GM18907 (cell line): ENCODE results near the gene KLF16.

Experiments
- ATAC-seq: cut with Tn5 transposase; IDR thresholded peaks from one replicate; pipeline ENCODE4 v1.9.1; 2021; ENCODE audit warnings: mild to moderate bottlenecking, moderate library complexity; ENCODE audit not compliant: unreplicated experiment

KLF16 gene

GRCh38 chr19:1856698-1857603 lies 6.4 kb downstream of the KLF16 start:
- ATAC-seq, result no peak

- ATAC-seq, result no peak
These were observed 7.1 kb downstream of the KLF16 start for GRCh38 chr19:1856345-1856697.

- peak; percentile 3 for ATAC-seq
These were observed 7.5 kb downstream of the KLF16 start for GRCh38 chr19:1855828-1856255.

GRCh38 chr19:1855040-1855827 lies 8.1 kb downstream of the KLF16 start:
- ATAC-seq, result peak; percentile 54

- ATAC-seq, result no peak
These were observed 8.8 kb downstream of the KLF16 start for GRCh38 chr19:1854542-1855039.

GRCh38 chr19:1854039-1854541 lies 9.3 kb downstream of the KLF16 start:
- ATAC-seq, result no peak

GRCh38 chr19:1853295-1854038 lies 9.9 kb downstream of the KLF16 start:
- ATAC-seq, result no peak

GRCh38 chr19:1852581-1853128 lies 10.7 kb downstream of the KLF16 start:
- no peak for ATAC-seq

GRCh38 chr19:1851654-1852580 lies 11.5 kb downstream of the KLF16 start:
- ATAC-seq, result no peak

GRCh38 chr19:1850809-1851653 lies 12.3 kb downstream of the KLF16 start:
- no peak for ATAC-seq

GRCh38 chr19:1849886-1850398 lies 13.4 kb downstream of the KLF16 start:
- no peak for ATAC-seq

GRCh38 chr19:1849132-1849474 lies 14.3 kb downstream of the KLF16 start:
- ATAC-seq, result no peak

- peak; percentile 66 for ATAC-seq
These were observed 14.8 kb downstream of the KLF16 start, which contains the start of gene REXO1 for GRCh38 chr19:1848399-1849131. Gene REXO1 (minus strand): TSS chr19:1848483. CDS start chr19:1848358, 125 bp downstream.

- ATAC-seq, result peak; percentile 26
These were observed 15.5 kb downstream of the KLF16 start for GRCh38 chr19:1847684-1848398.

GRCh38 chr19:1847348-1847683 lies 16.1 kb downstream of the KLF16 start:
- no peak for ATAC-seq

GRCh38 chr19:1846517-1847204 lies 16.7 kb downstream of the KLF16 start:
- ATAC-seq, result no peak

- no peak for ATAC-seq
These were observed 17.7 kb downstream of the KLF16 start for GRCh38 chr19:1845642-1846041.
